GM12892 (cell line): ENCODE data around the gene RPL35.

Experiments used
- POLR2A ChIP-seq: IDR thresholded peaks from 2 replicates; pipeline ENCODE4 v1.6.1; 2011; ENCODE audit warnings: low read depth, low read length, control low read depth
- POLR2AphosphoS5 ChIP-seq: IDR thresholded peaks from 2 replicates; pipeline ENCODE4 v1.6.1; 2011; ENCODE audit warnings: low read depth, low read length, control low read depth
- TAF1 ChIP-seq: IDR thresholded peaks from 2 replicates; pipeline ENCODE4 v1.6.1; 2011; ENCODE audit warnings: low read depth, mild to moderate bottlenecking, control low read depth, low read length, borderline replicate concordance

- TF ChIP-seq POLR2A, result no peak
- TF ChIP-seq POLR2AphosphoS5, result no peak
- no peak for TF ChIP-seq TAF1
Measured at GRCh38 chr9:124834591-124834990, 27.2 kb downstream of the RPL35 start.
